ENCODE results near the gene AHDC1. TPM values are rescaled to one million over a fixed set of nuclear protein-coding genes. Genes with fewer than 3 reads are reported as not detected.

Gene AHDC1
- total RNA-seq, 1 donor from 2014 or later, result 10.8 TPM

DNA sequence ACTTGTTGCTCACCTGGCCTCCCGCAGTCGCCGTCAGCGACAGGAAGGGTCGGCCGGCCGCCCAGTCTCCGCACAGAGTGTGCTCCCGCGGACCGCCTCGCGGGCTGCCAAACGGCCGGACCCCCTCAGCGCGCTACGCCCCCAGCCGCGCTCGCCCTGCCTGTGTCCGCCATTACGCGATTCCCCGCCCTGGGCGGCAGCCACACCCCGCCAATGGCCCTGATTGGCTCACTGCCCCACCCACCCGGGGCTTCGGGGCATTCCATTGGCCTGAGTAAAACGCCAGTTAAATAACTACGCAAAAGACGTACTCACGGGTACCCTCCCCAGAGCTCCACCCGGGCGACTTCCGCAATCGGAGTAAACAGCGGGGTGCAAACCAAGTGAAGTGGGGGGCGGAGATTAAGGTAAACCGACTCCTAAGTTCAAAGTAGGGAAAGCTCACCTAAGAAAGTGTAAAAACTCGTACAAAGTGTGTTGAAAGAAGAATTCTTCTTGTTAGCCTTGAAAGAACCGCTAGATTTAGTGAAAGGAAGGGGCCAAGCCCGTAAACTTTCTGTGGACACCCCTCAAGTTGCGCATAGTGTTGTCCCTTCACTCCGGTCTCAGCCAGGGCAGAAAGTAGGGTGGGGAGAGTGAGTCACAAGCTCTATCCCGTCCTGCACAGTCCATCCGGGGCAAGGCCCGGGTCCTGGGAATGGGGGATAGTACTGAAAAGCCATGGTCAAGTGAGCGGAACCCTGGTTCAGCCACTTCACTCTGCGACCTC, 113.8 kb downstream of the AHDC1 start, which contains the start of gene WASF2:
Gene WASF2 (minus strand): TSS at position 195 of the 769 bp plus-strand sequence. CDS start 61,277 bp downstream, outside the sequence.
- DNase-seq (ENCODE audit: low read depth), result peak; percentile 86
- peak within 1 kb of the TSS; percentile 100 for H3K4me3 ChIP-seq (ENCODE audit: low read depth, low read length)
- TF ChIP-seq, protein P1, sequence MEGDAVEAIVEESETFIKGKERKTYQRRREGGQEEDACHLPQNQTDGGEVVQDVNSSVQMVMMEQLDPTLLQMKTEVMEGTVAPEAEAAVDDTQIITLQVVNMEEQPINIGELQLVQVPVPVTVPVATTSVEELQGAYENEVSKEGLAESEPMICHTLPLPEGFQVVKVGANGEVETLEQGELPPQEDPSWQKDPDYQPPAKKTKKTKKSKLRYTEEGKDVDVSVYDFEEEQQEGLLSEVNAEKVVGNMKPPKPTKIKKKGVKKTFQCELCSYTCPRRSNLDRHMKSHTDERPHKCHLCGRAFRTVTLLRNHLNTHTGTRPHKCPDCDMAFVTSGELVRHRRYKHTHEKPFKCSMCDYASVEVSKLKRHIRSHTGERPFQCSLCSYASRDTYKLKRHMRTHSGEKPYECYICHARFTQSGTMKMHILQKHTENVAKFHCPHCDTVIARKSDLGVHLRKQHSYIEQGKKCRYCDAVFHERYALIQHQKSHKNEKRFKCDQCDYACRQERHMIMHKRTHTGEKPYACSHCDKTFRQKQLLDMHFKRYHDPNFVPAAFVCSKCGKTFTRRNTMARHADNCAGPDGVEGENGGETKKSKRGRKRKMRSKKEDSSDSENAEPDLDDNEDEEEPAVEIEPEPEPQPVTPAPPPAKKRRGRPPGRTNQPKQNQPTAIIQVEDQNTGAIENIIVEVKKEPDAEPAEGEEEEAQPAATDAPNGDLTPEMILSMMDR (conservative IDR thresholded peaks at IDR 0.05; ENCODE audit: low read depth, low read length), result no peak

DNA sequence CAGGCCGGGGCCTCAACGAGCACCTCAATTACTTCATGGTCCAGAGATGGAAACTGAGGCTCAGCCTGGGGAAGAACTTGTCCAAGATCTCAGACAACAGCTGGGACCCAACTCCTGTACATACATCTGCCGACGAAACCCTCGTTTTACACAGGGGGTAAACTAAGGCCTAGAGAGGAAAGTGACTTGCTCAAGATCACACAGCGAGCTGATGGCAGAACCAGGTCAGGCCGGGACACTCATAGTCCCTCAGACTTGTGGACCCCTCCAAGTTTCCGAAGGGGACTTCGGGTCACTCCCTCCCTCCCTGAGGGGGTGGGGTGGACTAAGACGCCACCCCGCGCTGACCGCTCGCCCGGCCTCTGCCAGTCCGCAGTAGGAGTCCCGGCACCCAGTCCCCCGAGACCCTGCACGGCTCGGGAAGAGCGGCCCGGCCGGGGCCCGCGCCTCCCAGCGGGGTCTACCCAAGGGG, 114.4 kb downstream of the AHDC1 start:
- H3K4me3 ChIP-seq (ENCODE audit: low read depth, low read length), result peak overlapping the region; percentile 100
- TF ChIP-seq, protein P1 (conservative IDR thresholded peaks at IDR 0.05; ENCODE audit: low read depth, low read length), result no peak
- DNase-seq (ENCODE audit: low read depth), result no peak

DNA sequence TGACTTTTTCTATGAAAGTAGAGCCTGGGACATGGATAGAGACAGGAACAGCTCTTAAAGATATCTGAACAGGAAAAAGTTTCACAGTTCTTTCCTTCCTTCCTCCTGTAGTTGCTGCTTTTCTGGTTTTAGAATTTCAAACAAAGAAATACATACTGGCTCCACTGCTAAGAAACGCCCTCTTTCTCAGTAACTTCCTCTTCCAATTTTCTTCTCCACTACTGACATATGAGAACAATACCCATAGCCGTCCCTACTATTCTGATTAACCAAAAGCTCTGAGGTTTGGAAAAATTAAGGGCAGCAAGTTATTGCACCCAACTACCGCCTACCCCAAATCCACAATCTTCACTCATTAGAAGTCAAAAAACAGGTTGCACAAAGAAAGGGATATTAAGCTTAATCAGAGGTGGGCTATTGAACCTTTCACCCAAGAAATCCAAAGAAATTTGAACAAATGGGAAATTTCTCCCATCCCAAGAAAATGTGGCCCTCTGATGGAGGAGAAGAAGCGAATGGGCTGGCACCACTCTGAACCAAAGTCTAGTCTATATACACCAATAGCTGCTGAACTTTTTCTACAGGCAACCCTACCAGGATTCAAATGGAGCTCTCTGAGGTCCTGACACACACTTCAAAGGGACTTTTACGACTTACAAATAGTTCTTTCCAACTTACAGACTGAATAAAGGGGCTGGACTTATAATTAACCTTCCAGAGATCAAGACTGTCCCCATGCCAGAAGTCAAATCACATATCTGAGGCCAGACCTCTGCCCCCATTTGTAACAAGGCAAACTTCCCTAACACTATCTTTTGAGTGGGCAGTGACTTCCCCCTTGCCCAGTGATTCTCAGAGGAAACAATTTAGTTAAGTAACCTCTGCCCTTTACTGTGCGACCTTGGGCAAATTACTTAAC, 115.7 kb downstream of the AHDC1 start:
- TF ChIP-seq, protein P1 (conservative IDR thresholded peaks at IDR 0.05; ENCODE audit: low read depth, low read length), result no peak
- DNase-seq (ENCODE audit: low read depth), result no peak
- H3K4me3 ChIP-seq (ENCODE audit: low read depth, low read length), result peak overlapping the region; percentile 100

DNA sequence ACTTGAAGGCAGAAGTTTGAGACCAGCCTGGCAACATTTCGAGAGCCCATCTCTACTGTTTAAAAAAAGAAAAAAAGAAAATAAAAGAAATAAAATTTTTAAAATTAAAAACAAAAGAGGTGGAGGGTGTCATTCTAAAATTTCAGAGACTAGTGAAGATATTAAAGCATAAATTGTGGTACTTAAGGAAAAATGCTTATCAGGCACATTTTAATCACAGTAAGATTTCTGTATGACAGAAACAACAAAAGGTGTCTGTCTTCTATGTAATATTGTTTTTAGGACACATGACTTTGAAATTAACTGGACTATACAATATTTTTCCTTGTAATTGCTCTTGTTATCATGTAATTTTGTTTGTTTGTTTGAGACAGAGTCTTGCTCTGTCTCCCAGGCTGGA, 118.6 kb downstream of the AHDC1 start:
- no peak for DNase-seq (ENCODE audit: low read depth)
- TF ChIP-seq, protein P1 (conservative IDR thresholded peaks at IDR 0.05; ENCODE audit: low read depth, low read length), result no peak
- H3K4me3 ChIP-seq (ENCODE audit: low read depth, low read length), result no peak overlapping the region

Other genes starting within 250 kb of the AHDC1 start
- 13.0 and 15.5 TPM in 2 replicates for gene MAP3K6, start 237.2 kb downstream of the AHDC1 start, total RNA-seq
- gene FCN3, start 229.3 kb downstream of the AHDC1 start, total RNA-seq, result not detected in 2 replicates
- not detected in 2 replicates for gene CD164L2, start 220.8 kb downstream of the AHDC1 start, total RNA-seq
- gene GPR3, start 211.5 kb downstream of the AHDC1 start, total RNA-seq, result 2.5 and 3.0 TPM in 2 replicates
- 21.4 and 27.9 TPM in 2 replicates for gene WASF2, start 114.0 kb downstream of the AHDC1 start, total RNA-seq
- gene FGR, start 31.0 kb upstream of the AHDC1 start, total RNA-seq, result not detected in 2 replicates
- 6.4 and 28.3 TPM in 2 replicates for gene IFI6, start 68.0 kb upstream of the AHDC1 start, total RNA-seq
- 4.6 and 11.4 TPM in 2 replicates for gene FAM76A, start 121.8 kb upstream of the AHDC1 start, total RNA-seq
- gene STX12, start 169.1 kb upstream of the AHDC1 start, total RNA-seq, result 21.7 and 31.5 TPM in 2 replicates
- 27.4 and 45.4 TPM in 2 replicates for gene PPP1R8, start 226.6 kb upstream of the AHDC1 start, total RNA-seq